SH-SY5Y (cell line): Measurements from ENCODE around the gene WBP1L.

Experiments used
- GATA2 ChIP-seq: IDR thresholded peaks from 2 replicates; pipeline ENCODE4 v1.6.1; 2011; ENCODE audit warnings: mild to moderate bottlenecking, low read depth, low read length
- GATA3 ChIP-seq: IDR thresholded peaks from 2 replicates; pipeline ENCODE4 v1.6.1; 2011; ENCODE audit warnings: low read depth, mild to moderate bottlenecking, low read length, moderate library complexity

The WBP1L gene

GRCh38 chr10:102743588-102744373 is at the start of gene WBP1L:
Gene WBP1L (plus strand): TSS chr10:102743948. CDS start chr10:102744054, 106 bp downstream.
- TF ChIP-seq GATA2, result no peak
- TF ChIP-seq GATA3, result no peak

- no peak for TF ChIP-seq GATA2
- TF ChIP-seq GATA3, result no peak
These were observed 47.0 kb upstream of the WBP1L start for GRCh38 chr10:102696736-102697135.

DNA sequence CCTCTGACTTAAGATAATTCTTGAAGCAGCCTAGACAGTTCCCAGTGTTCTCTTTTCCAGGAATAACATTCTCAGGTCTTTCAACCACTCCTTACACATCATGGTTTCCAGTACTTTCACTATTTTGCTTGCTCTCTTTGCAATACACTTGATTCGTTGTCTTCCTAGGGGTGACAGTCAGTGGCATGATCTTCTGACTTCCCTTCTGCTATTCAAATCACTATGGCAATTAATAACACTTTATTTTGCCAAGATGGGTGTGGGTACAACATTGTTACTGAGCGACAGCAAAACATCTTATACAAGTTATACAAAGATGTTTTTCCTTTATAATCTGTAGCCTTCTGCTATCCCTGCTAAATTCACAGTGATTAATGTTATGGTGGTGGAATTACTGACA is 44.9 kb upstream of the WBP1L start:
- TF ChIP-seq GATA3 (no peak), GATA2 (no peak)

GRCh38 chr10:102701272-102701671 is 42.5 kb upstream of the WBP1L start:
- TF ChIP-seq GATA2 (no peak), GATA3 (no peak)

DNA sequence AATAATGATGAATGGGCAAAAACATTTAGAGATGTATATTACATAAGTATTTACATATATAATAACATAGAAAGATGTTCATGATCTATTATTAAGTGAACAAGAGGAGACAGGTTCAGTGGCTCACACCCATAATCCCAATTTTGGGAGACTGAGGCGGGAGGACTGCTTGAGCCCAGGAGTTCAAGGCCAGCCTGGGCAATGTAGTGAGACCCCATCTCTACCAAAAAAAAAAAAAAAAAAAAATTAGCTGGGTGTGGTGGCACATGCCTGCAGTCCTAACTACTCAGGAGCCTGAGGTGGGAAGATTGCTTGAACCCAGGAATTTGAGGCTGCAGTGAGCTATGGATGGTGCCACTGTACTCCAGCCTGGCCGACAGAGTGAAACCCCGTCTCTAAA is 42.0 kb upstream of the WBP1L start:
- no peak for TF ChIP-seq GATA2
- TF ChIP-seq GATA3, result no peak

DNA sequence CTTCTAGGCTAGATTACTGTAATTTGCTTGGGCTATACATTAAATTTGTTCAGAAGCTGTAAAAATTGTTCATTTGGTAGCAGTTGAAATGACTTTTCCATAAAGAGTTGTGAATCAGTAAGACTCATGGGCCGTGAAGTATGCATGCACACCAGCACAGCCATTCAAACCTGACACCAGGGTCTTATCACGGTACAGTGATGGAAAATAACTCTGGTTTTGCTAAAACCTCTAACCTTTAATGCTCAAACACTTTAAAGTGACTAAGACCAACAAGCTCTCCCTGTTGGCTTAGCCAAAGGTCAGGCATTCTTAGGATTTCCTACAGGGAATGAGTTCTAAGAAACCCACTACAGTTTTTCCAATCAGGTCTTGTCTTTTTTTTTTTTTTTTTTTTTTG is 41.0 kb upstream of the WBP1L start:
- TF ChIP-seq GATA2, result no peak
- TF ChIP-seq GATA3, result no peak

GRCh38 chr10:102704915-102705314 is 38.8 kb upstream of the WBP1L start:
- no peak for TF ChIP-seq GATA2

- TF ChIP-seq GATA2, result no peak
These were observed 38.2 kb upstream of the WBP1L start for GRCh38 chr10:102705531-102705930.

DNA sequence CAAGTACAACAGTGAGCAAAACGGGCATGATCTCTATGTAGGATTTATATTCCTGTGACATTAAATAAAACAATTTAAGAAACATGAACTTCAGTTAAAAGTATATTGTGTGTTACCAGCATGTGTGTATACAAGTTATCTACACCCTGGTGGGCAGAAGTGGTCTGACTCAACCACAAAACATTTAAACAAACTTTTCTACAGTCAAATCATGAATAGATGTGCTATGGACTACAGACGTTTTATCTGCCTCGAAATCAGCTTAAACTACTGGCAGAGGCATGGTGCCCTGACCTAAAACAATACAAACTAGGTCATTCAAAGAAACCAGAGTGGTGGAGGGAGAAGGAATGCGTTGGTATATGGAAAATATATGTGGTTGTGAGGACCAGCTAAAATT is 33.1 kb upstream of the WBP1L start:
- TF ChIP-seq GATA2 (0 out of 2 replicates have a peak, but pooled peaks have one; percentile 25), GATA3 (no peak)

DNA sequence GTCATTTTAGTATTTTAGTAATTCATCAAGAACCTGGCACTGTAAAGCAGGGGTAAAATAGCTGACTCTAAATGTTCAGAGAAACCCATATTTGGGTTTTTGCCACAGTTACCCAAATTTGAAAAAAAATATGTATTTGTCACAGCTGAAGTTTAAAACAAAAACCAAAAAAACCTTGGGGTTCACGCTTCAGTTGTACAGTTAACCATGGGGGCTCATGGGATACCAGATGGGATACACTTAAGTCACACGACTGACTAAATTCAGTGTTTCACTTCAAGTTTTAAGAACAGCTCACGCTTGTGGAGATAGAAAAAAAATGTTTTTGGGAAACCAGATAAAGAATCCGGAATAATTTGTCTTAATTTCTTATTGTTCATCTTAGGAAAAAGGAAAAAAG is 31.7 kb upstream of the WBP1L start:
- no peak for TF ChIP-seq GATA2
- TF ChIP-seq GATA3, result no peak

GRCh38 chr10:102712843-102713538 is 30.8 kb upstream of the WBP1L start:
- TF ChIP-seq GATA3, result no peak
- TF ChIP-seq GATA2, result no peak

DNA sequence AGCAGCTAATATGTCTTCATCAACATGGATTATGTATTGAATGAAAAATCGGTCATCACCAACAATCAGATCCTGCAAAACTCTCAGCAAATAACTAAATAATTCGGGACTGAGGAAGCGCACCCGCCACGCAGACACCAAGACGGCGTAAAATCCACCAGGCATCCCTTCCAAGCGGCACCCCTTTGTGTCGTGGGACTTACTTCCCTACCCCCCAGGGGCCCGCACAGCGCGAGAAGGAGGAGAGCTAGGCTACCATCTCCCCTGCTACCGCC is 30.3 kb upstream of the WBP1L start:
- TF ChIP-seq GATA3 (no peak), GATA2 (no peak)

GRCh38 chr10:102713814-102714620 is 29.7 kb upstream of the WBP1L start, which contains the start of gene ARL3:
Gene ARL3 (minus strand): TSS chr10:102714397. CDS start chr10:102714275, 122 bp downstream.
- no peak for TF ChIP-seq GATA3
- no peak; the same call in 1 of the 2 replicates for TF ChIP-seq GATA2

DNA sequence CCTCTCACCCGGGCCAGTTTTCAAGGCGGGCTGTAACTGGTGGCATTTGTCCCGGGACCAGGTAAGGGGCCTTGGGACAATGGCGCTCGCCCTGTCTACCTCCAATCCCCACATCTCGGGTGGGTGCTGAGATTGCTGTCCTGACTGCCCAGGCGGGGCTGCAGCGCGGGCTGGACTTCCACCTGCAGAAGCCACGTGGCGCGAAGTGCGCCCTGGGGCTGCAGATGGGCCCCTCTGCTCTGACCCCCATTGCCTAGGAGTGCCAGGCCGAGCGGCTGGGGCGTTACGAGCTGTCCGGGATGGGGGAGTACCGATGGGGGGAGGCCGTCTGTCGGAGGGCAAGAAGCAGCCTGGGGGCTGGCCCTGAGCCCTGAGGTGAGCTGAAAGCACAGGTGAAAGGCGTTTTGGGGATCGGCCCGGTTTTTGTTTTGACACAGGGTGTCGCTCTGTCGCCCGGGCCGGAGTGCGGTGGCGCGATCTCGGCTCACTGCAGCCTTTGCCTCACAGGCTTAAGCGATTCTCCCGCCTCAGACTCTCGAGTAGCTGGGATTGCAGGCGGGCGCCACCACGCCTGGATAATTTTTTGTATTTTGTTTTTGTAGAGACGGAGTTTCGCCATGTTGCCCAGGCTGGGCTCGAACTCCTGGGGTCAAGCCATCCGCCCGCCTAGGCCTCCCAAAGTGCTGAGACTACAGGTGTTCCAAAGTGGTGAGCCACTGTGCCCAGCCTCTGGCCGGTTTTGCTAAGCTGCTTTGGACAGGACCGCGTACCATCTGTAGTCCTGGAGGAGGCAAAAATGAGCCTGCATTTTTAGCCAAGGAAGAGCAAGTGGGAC is 28.9 kb upstream of the WBP1L start, which contains the start of gene SFXN2:
SFXN2 (plus strand) TSS at position 16 of the 835 bp plus-strand sequence. CDS start 12,001 bp downstream, outside the sequence.
- no peak for TF ChIP-seq GATA2
- no peak for TF ChIP-seq GATA3
